ENCODE data around the gene SLC22A6.

The SLC22A6 gene, protein sequence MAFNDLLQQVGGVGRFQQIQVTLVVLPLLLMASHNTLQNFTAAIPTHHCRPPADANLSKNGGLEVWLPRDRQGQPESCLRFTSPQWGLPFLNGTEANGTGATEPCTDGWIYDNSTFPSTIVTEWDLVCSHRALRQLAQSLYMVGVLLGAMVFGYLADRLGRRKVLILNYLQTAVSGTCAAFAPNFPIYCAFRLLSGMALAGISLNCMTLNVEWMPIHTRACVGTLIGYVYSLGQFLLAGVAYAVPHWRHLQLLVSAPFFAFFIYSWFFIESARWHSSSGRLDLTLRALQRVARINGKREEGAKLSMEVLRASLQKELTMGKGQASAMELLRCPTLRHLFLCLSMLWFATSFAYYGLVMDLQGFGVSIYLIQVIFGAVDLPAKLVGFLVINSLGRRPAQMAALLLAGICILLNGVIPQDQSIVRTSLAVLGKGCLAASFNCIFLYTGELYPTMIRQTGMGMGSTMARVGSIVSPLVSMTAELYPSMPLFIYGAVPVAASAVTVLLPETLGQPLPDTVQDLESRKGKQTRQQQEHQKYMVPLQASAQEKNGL
- total RNA-seq = 0 reads per million in 9 experiments

DNA sequence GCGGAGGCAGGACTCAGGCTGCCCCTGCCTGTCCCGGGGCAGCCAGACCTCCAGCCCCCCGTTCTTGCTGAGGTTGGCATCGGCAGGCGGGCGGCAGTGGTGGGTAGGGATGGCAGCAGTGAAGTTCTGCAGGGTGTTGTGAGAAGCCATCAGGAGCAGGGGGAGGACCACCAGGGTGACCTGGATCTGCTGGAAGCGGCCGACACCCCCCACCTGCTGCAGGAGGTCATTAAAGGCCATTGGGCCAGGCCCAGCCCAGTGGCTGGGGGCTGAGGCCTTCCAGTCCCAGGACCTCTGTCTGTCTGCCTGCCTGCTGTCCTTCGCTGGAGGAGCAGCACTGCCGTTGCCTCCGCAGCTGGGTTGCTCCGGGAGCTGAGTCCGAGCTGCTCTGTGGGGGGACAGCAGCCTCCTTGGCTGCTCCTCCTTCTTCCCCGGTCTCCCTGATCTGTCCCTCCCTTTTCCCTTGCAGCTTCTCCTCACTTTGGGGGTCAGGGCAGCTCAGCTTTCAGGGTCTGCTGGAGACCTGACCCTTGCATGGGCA, at the start of gene SLC22A6:
SLC22A6 (minus strand) TSS at position 517 of the 541 bp plus-strand sequence; CDS start at position 240, 277 bp downstream.
- Mint-ChIP-seq H3K9me3 (no peaks in the 10 kb centered on the region), H3K27me3 (peaks cover 44 to 93% of the 10 kb centered on the region in 2 donors), H3K36me3 (ENCODE audit: insufficient read depth) (no peaks in the 10 kb centered on the region), H3K4me3 (no peak within 1 kb of the TSS), H3K27ac (no peak within 1 kb of the TSS), H3K4me1 (ENCODE audit: low read depth in 2 of 2) (no peaks in the 10 kb centered on the region)
- DNase-seq = no peak
- no peak for ATAC-seq (replicated peaks)

DNA sequence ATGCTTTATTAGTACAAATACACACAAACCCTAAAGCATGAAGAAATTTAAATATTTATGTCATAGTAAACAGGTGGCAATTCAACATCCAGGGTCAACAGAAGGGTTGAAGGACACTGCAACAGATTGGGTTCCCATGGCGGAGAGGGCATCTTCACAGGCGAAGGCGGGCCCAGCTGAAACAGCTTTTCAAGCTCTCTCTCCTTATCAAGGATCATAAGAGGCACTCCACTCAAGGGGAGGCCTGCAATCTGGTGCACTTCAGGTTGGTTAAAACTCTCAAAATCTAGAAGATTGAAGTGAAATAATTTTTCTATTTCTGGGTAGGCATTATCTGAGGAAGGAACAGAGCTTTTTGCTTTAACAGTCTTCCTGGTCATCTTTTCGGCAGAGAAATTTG, 47.7 kb upstream of the SLC22A6 start:
- H3K9me3 Mint-ChIP-seq = no peaks in the 10 kb centered on the region
- no peak for ATAC-seq (replicated peaks)
- no peak for DNase-seq
- peaks cover 57 to 86% of the 10 kb centered on the region in 2 donors for H3K27me3 Mint-ChIP-seq
- H3K4me3 Mint-ChIP-seq = no peak overlapping the region
- H3K4me1 Mint-ChIP-seq (ENCODE audit: low read depth in 2 of 2) = peaks cover 3 to 4% of the 10 kb centered on the region in 2 donors
- no peaks in the 10 kb centered on the region for H3K36me3 Mint-ChIP-seq (ENCODE audit: insufficient read depth)
- no peak overlapping the region for H3K27ac Mint-ChIP-seq

DNA sequence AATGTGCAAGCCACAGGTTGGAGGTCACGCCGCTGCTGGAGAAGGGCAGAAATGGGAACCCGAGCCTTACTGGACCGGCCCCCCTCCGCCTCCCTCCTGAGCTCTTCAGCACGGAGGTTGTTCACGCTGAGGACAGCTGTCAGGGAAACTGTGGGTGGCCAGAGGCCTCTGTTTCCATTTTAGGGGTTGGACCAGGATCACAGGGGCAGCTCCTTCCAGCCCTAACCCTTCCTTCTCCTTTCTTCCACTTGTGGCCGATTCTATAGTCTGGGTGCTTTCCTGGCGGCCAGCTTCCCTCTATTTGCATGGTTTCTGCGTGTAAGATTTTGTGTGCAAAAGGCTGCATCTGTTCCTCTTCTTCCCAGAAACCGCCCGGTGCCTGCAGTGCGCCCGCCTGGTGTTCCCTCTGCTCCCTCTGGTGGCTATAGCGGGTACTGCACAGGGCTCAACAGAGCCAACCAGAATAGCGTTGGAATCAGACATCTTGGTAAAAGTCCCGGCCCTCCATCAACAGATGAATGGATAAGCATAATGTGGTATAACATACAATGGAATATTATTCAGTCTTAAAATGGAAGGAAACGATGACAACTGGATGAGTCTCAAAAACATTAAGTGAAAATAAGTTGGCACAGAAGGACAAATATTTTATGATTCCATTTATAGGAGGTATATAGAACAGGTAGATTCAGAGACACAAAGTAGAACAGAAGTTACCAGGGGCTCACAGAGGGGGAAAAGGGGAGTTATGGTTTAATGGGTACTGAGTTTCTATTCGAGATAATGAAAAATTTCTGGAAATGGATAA, 39.3 kb upstream of the SLC22A6 start:
- ATAC-seq (replicated peaks) (peak; percentile 87), DNase-seq (peak; percentile 80 to 84 (median 80))
- H3K9me3 Mint-ChIP-seq = no peaks in the 10 kb centered on the region
- peaks cover 0 to 3% of the 10 kb centered on the region in 2 donors for H3K4me1 Mint-ChIP-seq (ENCODE audit: low read depth in 2 of 2)
- peaks cover 4% of the 10 kb centered on the region for H3K36me3 Mint-ChIP-seq (ENCODE audit: insufficient read depth)
- H3K27me3 Mint-ChIP-seq = peaks cover 32 to 69% of the 10 kb centered on the region in 2 donors
- H3K4me3 Mint-ChIP-seq = no peak overlapping the region
- no peak overlapping the region for H3K27ac Mint-ChIP-seq

DNA sequence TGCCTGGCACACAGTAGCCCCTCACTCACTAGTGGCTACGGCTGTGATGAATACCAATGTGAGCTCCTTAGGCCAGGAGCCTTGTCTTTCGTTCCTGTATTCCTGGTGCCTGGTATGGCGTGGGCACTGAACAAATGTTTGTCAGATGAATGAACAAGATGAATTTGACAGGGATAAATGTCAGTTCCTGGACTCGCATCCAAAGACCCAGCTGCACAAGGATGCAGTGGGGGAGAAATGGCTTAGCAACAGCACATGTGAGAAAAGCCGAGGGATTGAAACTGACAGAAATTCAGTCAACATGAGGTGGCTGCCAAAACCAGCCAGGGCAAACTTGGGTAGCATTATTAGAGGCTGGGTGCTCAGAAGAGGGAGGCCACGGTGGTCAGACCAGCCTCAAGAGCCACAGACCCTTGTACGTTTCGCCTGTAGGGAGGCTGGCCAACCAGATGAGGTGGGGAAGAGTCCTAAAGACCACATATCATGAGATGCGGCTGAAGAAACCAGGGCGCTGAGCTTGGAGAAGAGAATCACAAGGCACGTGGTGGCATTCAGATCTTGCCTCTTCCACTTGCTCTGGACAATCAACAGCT, 38.6 kb upstream of the SLC22A6 start:
- H3K36me3 Mint-ChIP-seq (ENCODE audit: insufficient read depth) = peaks cover 4% of the 10 kb centered on the region
- no peak overlapping the region for H3K27ac Mint-ChIP-seq
- DNase-seq (no peak), ATAC-seq (replicated peaks) (no peak)
- H3K27me3 Mint-ChIP-seq = peaks cover 32 to 69% of the 10 kb centered on the region in 2 donors
- peaks cover 0 to 3% of the 10 kb centered on the region in 2 donors for H3K4me1 Mint-ChIP-seq (ENCODE audit: low read depth in 2 of 2)
- H3K9me3 Mint-ChIP-seq = no peaks in the 10 kb centered on the region
- no peak overlapping the region for H3K4me3 Mint-ChIP-seq

DNA sequence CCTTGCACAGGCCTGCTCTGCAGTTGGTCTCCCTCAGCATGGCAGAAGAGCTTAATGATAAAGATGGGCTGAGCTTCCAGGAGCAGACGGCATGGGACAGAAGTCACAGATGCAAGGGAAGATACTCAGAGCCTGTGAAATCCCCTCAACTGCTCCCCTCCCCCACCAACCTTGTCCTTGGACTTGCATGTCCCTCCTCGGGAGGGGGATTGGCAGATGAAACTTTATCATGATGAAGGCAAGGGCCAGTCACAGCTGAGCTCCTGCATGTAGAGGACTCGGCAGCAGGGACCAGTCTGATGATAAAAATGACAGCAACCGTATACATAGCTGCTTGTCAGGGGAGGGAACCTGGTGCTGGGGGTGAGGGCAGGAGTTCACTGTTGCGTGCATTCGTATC, 37.7 kb upstream of the SLC22A6 start:
- Mint-ChIP-seq H3K9me3 (no peaks in the 10 kb centered on the region), H3K4me3 (no peak overlapping the region), H3K36me3 (ENCODE audit: insufficient read depth) (peaks cover 4% of the 10 kb centered on the region), H3K4me1 (ENCODE audit: low read depth in 2 of 2) (peaks cover 0 to 3% of the 10 kb centered on the region in 2 donors), H3K27ac (no peak overlapping the region), H3K27me3 (peaks cover 32 to 69% of the 10 kb centered on the region in 2 donors)
- DNase-seq (no peak), ATAC-seq (replicated peaks) (no peak)

DNA sequence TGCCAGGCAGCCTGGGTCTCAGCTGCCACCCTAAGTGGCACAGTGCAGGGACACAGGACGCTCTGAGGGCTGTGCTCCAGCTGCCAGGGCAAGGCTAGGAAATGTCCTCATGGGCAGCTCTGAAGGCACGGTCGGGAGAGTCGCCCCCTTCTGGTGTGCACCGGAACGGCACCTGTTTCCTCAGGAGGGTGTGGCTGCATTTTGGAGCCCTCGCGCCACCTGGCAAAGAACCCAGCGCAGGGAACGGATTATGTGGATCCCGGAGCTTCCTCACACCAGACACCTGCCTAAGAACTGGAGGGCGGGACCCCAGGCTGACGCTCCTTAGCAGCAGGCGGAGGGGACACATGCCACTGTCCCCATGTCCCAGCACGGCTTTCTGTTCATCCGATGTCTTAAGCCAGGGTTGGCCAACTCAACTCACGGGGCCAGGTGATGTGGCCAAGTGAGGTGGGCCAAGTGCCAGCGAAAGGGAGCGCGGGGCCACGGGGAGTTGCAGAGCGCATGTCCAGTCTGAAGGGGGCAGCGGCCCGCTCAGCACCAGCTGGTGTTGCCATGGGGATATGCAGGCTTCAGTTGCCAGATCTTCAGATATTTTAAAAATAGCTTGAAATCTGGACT, 36.0 kb upstream of the SLC22A6 start:
- no peak for DNase-seq

DNA sequence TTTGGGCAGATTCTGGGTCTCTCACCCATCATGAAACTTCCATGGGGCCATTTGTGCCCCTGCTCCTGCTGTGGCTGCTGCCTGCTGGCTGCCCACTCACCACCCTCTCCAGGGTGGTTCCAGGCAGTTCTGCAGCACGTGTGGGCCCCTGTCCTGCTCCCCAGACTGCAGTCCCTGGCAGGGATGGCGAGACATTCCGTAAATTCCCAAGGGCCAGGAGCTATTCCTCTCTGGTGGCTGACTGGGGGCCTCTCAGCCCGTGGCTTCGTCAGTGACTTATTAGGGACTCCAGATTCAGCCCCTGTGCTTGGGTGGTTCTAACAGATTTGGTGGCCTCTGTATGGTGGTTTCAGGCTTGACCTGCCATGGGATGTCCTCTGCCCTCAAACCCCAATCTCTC, 34.7 kb upstream of the SLC22A6 start:
- H3K36me3 Mint-ChIP-seq (ENCODE audit: insufficient read depth) = peaks cover 4% of the 10 kb centered on the region
- H3K4me3 Mint-ChIP-seq = no peak overlapping the region
- DNase-seq (no peak), ATAC-seq (replicated peaks) (no peak)
- H3K9me3 Mint-ChIP-seq = no peaks in the 10 kb centered on the region
- peaks cover 0 to 3% of the 10 kb centered on the region in 2 donors for H3K4me1 Mint-ChIP-seq (ENCODE audit: low read depth in 2 of 2)
- no peak overlapping the region for H3K27ac Mint-ChIP-seq
- peaks cover 35 to 88% of the 10 kb centered on the region in 2 donors for H3K27me3 Mint-ChIP-seq

More for the DNA sequence above, 36.0 kb upstream of the SLC22A6 start:
- no peak for ATAC-seq (replicated peaks)
- no peaks in the 10 kb centered on the region for H3K9me3 Mint-ChIP-seq
- H3K27me3 Mint-ChIP-seq = peaks cover 33 to 76% of the 10 kb centered on the region in 2 donors
- H3K27ac Mint-ChIP-seq = no peak overlapping the region
- peaks cover 4% of the 10 kb centered on the region for H3K36me3 Mint-ChIP-seq (ENCODE audit: insufficient read depth)
- H3K4me1 Mint-ChIP-seq (ENCODE audit: low read depth in 2 of 2) = peaks cover 0 to 3% of the 10 kb centered on the region in 2 donors
- H3K4me3 Mint-ChIP-seq = no peak overlapping the region

DNA sequence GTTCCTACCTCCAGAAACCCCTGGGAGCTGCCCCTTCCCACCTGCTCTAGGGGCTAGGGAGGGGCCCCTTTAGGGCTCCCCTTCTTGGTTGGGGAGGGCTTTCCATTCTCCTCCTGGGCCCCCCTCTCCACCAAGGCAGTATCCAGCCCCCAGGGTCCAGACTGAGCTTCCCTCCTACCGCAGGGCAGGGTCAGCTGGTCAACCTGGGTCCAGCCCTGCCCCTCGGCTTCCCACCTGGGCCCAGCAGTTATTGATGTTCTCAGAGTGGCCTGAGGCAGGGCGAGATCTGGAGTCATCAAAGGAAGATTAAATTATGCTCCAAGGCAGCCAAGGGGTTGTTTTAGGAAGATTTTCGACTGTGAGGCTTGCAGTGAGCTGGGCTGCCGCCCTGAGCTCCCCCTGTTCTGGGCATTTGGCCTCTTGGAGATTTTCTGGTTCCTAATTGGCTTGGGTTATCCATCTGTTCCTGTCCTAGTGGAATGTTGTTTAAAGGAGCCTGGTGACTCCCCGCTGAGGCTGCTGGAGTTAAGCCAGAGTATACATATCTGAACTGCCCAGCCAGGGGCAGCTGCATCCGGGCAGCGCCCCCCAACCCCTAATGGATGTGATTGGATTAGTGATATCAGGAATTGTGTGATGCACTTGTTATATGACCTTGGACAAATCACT, 32.7 kb upstream of the SLC22A6 start:
- no peak overlapping the region for H3K4me3 Mint-ChIP-seq
- DNase-seq (no peak), ATAC-seq (replicated peaks) (no peak)
- no peak overlapping the region for H3K27ac Mint-ChIP-seq
- H3K9me3 Mint-ChIP-seq = no peaks in the 10 kb centered on the region
- H3K27me3 Mint-ChIP-seq = peaks cover 38 to 87% of the 10 kb centered on the region in 2 donors
- no peaks in the 10 kb centered on the region for H3K4me1 Mint-ChIP-seq (ENCODE audit: low read depth in 2 of 2)
- no peaks in the 10 kb centered on the region for H3K36me3 Mint-ChIP-seq (ENCODE audit: insufficient read depth)

DNA sequence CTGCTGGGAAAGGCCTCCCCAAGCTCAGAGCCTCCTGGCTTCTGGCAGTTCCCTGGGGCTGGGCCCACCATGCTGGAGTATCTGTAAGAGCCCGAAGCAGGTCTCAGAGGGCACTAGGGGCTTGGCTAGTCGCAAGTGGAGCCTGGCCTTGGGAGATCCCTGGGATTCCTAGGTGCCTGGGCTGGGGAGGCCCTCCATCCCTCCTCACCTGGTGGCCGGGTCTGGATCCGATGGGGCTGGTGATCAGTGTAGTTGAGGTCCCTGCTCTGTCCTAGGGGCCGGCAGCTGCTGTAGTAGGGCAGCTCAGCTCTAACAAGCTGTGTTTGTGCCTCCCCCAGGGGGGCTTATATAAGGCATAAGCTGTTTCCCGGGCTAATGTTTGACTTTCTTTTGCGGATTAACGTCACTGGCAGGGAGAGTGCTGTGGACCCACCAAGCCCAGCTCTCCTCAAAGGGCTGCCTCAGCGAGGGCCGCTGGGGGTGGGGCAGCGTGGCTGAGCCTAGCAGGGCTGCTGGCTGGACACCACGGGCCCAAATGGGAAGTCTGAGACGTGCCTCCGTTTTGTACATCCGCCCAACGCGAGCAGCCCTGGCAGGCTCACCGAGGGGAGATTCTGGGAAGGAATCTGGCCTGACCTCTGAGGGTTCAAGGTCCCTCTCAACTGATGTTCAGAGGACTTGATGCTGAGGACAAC, 30.9 kb upstream of the SLC22A6 start, which contains the start of gene SLC22A8:
SLC22A8 (minus strand) TSS at position 321 of the 695 bp plus-strand sequence. CDS start 883 bp downstream, outside the sequence.
- H3K27me3 Mint-ChIP-seq = peaks cover 38 to 89% of the 10 kb centered on the region in 2 donors

DNA sequence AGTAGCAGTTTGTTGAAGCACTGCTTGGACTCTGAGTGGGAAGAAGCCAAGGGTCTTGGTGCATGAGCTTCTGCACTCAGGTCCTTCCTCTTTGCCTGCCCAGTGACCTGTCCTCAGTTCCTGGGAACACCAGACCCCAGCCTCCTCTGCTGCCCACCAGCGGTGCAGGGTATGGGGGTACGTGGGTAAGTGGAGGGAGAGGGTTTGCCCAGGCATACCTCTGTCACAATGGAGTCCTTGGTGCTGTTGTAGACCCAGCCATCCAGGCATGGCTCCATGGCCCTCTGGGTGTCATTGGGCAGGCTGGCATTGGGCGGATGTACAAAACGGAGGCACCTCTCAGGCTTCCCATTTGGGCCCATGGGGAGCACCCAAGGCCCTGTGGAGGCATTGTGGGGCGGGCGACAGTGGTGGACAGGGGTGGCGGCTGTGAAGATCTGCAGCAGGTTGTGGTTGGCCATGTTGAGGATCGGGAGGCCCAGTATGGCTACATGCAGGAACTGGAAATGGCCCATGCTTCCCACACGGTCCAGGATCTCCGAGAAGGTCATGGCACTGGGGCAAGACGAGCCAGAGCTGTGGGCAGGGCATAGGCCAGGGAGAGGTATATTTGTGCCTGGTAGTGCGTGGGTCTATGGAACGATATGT, 29.8 kb upstream of the SLC22A6 start:
- no peak overlapping the region for H3K4me3 Mint-ChIP-seq
- no peaks in the 10 kb centered on the region for H3K4me1 Mint-ChIP-seq (ENCODE audit: low read depth in 2 of 2)
- no peaks in the 10 kb centered on the region for H3K9me3 Mint-ChIP-seq
- DNase-seq (no peak), ATAC-seq (replicated peaks) (no peak)
- no peaks in the 10 kb centered on the region for H3K36me3 Mint-ChIP-seq (ENCODE audit: insufficient read depth)
- no peak overlapping the region for H3K27ac Mint-ChIP-seq
- H3K27me3 Mint-ChIP-seq = peaks cover 38 to 81% of the 10 kb centered on the region in 2 donors

More for the DNA sequence above, 30.9 kb upstream of the SLC22A6 start, which contains the start of gene SLC22A8:
- no peak within 1 kb of the TSS for H3K4me3 Mint-ChIP-seq
- H3K9me3 Mint-ChIP-seq = no peaks in the 10 kb centered on the region
- DNase-seq (no peak), ATAC-seq (replicated peaks) (no peak)
- no peaks in the 10 kb centered on the region for H3K4me1 Mint-ChIP-seq (ENCODE audit: low read depth in 2 of 2)
- H3K36me3 Mint-ChIP-seq (ENCODE audit: insufficient read depth) = no peaks in the 10 kb centered on the region
- H3K27ac Mint-ChIP-seq = no peak within 1 kb of the TSS

DNA sequence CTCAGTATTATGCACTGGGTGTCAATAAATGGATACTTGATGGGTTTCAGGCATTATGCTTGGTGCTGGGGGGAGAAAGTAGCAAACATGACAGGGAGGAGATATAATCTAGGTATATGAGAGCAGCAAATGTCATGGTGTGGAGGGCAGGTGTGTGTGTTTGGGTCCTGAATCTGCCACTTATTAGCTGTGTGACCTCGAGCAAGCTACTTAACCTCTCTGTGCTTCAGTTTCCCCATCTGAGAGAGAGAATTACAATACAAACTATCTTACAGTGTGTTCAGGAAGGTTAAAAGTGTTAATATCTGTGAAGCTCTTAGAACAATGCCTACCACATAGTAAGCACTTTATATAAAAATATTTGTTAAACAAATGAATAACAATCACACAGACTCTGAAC, 28.1 kb upstream of the SLC22A6 start:
- Mint-ChIP-seq H3K4me3 (no peak overlapping the region), H3K4me1 (ENCODE audit: low read depth in 2 of 2) (no peaks in the 10 kb centered on the region), H3K9me3 (no peaks in the 10 kb centered on the region), H3K27me3 (peaks cover 25 to 79% of the 10 kb centered on the region in 2 donors), H3K36me3 (ENCODE audit: insufficient read depth) (no peaks in the 10 kb centered on the region), H3K27ac (no peak overlapping the region)
- ATAC-seq (replicated peaks) = no peak
- no peak for DNase-seq

All from effector memory CD8-positive, alpha-beta T cell (primary cell).